HG03460 (cell line): ENCODE data around the gene ACIN1.
A peak's percentile ranks its signal among the peaks of the same experiment; 100 is the strongest.

Experiments used
- ATAC-seq: cut with Tn5 transposase; IDR thresholded peaks from one replicate; pipeline ENCODE4 v1.9.1; 2021; ENCODE audit not compliant: unreplicated experiment

The ACIN1 gene

DNA sequence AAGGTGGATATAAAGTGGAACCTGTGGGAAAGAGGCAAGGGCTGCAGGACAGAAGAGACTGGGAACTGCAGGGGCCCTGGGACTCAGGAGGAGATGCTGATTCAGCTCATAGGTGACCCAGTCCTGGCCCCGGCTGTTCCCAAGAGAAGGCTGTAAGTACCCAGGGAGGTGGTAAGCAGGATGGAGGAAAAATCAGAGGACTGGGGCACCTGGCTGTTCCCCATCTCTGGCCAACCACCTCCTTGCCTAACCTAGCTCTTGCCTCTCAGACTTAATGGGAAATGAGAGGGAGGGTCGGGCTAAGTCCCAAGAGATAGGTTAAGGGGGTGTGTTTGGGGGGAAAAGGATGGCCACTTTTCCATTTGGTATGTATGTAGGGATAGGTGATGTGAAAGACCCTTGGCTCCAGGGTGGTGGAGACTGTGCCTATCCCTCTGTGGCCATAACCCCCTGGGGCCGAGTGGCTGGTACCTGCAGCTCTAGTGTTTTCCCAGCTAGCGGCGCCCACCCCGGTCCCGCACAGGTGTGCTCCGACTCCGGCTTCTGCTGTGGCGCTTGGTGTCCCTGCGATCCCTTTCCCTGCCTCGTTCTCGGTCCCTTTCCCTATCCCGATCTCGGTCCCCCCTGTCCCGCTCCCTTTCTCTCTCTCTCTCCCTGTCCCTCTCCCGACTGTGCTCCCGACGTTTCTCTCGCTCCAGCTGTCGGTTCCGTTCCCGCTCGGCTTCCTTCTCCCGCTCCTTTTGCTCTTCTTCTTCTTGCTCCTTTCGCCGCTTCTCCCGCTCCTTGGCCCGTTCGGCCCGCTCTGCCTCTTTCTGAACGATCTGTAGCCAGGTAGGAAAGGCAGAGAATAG lies 36.1 kb downstream of the ACIN1 start:
- ATAC-seq: no peak

DNA sequence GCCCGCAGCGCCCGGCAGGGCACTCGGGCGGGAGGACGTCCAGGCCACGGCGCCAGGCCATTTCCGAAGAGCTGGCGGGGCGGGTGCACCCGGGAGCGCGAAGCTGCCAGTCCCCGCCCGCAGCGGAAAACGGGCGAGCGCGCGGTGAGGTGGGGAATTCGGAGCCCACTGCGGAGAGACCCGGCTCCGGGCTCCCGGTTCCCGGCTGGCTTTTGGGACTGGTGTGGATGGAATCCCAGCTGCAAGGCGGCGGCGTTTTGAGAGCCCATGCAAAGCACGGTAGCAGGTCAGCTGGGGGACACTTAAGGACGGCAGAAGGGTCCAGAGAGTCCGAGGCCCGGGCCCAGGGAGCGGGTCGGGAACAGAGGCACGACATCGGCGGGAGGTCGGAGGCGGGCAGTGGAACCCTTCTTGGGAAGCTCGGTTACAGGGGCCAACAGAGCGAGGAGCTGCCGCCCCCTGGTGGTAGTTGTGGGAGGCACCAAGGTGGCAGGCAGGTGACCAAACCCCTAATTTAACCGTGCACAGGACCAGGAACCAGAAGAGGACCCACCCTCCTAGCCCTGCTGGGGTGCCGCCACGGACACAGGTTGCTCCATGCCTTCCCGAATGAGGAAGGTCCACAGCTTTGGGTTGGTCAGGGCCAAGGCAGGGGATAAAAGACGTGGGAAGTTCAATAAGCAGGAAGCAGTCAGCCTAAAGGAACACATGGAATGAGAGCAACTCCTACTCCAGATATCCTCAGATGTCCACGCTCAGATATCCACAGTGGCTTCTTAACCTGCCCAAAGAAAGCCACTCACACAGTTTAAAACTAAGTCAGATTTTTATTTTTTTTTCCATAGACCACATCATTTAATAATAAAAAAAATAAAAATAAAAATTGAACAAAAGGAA lies 36.9 kb downstream of the ACIN1 start:
- peak; percentile 57 for ATAC-seq

DNA sequence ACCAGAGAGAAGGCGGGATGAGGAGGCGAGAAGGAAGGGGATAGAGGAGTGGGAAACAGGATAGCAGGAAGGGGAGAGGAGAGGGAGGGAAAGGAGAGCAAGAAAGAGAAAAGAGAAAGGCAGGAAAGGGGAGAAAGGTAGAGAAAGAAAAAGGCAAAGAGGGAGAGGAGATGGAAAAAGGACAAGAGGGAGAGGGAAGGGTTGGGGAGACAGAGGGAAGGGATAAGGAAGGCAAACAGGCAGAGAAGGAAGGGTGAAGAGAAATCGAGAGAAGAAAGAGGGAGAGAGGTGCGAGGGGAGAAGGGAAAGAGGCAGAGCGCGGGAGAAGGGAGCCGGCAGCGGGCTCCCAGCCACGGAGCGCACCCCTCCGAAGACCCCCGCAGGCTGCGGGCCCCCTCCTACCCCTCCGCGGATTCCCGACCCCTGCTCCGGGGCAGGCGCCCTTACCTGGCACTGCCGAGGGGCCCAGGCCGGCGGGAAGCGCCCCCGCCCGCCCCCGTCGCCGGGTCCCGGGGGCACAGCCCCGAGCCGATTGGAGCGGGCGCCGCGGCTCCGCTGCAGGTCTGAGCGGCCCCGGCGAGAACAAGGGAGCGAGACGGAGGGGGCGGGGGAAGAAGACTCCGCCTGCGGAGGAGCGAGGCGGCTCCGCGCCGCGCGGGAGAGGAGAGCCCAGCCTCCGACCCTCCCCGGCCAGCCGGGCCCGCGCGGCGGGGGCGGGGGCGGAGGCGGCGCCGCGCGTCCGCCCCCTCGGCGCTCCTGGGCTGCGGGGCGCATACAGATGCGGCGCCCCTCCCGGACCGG lies 37.8 kb downstream of the ACIN1 start, which contains the start of gene CDH24:
TSS of gene CDH24 (minus strand) at position 565 of the 801 bp plus-strand sequence. CDS start 1,787 bp downstream, outside the sequence.
- ATAC-seq: peak; percentile 40

DNA sequence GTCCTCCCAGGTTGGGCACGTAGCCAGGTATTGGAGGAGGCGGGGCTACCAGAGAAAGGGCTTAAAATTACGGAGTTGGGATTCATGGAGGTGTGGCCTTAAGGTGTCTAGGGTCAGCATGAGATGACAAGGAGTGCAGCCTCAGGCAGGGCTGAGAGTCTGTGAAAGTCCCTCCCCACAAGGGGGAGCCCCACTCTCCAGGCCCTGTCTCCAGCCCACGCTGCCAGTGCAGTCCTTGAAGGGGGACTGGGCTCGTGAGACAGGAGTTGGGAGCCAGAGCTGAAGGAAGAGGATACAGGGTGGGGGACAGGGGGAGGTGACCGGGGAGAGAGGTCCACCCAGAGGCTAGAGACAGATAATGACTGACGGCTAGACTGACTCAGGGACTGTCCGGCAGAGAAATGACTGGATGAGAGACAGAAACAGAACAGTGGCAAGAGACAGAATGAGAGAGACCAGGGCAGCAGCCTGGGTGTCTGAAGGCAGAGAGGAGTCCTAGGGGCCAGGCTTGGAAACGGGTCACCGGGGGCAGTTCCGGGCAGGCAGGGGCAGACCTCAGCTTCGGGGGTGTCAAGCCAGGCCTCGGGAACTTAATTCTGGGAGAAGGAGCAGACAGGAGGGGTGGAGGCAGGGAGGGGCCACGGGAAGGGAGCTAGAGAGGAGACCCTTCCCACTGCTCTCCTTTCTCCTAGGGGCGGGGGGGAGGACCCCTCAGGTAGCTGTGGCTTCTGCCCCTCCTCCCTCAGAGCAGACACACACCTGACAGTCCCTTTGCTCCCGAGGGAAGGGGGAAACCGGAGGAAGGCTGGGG lies 38.6 kb downstream of the ACIN1 start:
- peak; percentile 49 for ATAC-seq

DNA sequence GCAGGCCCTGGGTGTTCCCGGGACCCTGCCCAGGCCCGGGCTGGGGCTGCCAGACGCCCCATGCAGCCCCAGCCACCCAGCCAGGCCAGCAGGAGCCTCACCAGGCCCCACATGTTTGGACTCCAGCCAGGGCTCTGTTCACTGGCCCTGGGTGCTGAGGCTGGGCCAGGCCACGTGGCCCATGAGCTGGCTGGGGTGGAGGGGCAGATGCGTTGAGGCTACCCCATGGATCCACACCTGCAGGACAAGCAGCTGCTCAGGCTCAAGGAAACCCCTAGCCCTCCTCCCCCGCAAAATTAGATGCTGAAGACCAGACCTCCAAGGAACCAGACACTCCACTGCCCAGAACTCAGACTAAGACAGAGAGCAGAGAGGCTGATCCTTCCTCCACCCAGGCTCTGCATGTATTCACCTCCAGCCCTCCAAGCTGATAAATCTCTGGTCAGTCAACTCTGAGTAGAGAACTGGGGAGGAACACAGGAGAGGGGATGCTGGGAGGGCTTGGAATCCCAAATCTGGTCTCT lies 39.3 kb downstream of the ACIN1 start:
- no peak for ATAC-seq

DNA sequence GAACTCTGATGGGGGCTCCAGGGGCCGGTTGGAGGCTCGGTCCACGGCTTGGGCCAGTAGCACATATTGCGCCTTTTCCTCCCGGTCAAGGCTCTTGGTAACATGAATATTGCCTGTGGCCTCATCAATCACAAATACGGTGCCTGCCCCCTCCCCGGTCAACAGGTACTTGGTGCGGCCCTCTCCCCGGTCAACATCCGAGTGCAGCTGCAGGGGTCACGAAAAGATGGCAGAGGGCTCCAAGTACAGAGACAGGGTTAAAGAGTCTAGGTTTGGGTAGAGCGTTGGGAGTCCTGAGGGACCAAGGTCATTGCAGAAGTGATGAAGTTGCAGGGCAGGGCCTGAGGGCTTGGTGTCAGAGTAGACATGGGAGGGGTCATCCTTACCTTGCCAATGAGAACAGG lies 39.8 kb downstream of the ACIN1 start:
- ATAC-seq: no peak

DNA sequence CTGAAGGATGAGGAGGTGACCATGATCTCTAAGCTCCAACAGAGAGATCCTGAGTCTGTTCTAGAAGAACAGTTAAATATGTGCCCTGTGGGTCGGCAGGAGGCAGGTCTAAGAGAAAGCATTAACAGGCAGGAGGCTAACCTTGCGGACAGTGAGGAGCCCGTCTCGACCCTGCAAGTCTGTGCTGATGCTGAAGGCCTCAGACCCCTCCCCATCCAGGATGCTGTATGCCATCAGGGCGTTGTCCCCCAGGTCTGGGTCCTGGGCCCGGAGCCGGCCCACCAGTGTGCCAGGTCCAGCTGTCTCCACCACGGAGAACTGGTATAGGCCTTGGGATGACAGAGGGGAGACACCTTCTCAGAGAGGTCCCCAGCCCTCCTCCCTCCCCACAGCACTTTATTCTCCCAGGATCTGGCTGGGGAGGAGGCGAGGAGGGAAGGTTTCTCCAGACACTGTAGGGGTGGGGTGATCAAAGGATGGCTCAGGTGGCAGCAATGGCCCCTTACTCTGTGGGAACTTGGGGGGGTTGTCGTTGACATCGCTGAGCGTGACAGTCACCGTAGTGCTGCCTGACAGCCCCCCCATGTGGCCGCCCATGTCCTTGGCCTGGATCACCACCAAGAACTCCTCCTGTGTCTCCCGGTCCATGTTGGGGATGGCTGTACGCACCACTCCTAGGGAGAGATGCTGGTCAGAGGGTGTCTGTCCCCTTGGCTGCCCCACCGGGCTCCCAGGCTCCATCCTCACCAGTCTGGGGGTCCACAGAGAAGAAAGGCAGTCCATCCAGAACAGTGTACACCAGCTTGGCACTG lies 40.7 kb downstream of the ACIN1 start:
- ATAC-seq: no peak

DNA sequence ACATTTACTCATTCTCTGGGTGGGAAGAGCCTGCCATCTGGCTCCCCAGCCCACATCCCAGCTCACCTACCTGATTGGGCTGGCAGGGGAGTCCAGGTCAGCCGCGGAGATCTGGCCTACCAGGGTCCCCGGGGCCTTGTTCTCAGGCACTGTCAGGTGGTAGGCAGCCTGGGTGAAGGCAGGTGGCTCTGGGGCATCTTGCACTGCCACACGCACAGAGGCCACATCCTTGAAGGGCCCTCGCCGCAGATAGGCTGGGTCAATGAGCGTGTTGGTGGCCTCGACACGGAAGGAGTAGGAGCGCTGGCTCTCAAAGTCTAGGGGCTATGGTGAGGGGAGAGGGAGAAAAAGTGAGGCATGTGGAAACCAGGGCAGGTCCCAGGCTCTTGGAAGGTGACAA lies 41.5 kb downstream of the ACIN1 start:
- ATAC-seq: no peak

DNA sequence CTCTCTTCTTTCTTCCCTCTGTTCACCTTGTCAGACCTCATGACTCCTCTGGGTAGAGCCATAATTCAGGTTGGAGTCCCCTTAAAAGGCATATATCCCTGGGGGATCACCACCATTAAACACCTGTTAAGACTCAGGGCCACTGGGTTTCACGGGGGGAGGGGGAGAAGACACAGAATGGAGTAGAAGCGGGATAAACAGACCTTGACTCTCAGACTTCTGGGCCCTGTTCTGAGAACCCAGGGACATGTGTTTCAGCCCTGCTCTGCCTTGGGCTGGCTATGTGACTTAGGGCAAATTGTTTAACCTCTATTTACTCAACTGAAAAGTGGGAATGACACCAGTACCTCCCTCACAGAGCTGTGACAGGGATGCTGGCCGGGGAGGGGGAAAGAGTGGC lies 42.3 kb downstream of the ACIN1 start:
- no peak for ATAC-seq

DNA sequence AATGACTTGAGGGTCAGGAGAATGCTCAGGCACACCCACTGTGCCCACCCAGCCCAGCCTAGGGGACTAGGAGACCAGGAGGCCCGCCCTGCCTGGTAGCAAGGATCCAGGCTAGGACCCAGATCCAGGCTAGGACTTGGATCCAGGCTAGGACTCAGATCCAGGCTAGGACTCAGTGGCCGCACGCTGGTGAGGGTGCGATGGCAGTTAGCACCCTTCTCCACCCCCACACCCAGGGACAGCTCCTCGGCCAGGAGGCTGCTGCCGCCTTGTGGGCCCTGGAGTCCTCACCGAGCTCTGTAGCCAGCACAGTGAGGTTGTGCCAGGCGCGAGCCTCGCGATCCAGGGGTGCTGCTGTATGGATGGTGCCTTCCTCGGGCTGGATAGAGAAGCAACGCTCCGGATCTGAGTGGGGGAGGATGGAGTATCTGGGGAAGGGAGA lies 42.7 kb downstream of the ACIN1 start:
- ATAC-seq: no peak

DNA sequence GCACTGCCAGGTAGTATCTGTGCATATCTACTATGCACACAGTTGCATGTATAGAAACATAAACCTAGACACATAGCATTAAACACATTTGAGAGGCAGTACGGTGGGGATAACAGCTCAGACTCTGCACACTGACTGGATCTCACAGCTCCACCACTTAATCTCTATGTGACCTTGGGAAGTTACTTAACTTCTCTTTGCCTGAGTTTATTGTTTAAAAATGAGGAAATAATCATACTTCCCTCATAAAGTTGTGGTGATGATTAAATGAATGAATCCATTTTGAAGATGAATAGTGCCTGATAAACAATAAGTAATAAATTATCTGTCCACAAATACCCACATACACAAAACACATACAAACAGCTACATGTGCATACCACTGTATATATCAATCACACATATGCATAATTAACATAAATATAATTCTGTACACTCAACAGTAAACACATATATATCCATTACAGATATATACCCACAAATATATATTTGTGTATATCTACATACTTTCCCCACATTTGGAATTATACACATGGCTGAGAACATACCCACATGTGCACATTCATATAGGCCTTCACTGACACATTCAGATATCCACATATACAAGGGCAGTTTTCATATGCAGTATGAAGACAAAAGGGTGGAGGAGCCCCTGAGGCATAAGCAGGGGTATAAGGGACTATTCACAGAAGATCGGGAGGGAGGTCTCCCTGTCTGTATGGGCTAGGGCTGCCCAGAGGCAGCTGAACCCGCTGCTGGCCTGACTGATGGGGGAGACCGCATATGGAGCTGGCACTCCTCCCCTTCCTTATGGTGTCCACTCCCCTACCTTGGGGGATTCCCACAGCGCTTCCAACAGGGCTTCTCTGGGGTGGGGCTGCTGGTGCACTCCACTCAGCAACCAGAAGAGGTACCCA lies 43.5 kb downstream of the ACIN1 start:
- ATAC-seq: no peak

DNA sequence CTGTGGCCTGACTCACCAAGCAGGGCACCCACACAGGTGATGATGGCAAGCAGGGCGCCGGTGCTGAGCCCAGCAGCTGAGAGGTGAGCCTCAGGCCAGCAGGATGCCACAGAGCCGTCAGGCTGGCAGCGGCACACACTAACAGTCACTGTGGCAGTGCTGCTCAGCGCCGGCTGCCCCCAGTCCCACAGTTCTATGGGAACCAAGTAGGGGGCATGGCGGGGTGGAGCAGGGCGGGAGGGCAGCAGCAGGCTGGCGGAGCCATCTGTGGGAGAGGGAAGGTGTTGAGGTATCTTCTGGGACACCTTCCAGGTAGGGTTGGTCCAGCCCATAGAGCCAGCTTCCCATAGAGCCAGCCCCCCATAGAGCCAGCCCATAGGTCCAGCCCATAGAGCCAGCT lies 45.9 kb downstream of the ACIN1 start:
- no peak for ATAC-seq

DNA sequence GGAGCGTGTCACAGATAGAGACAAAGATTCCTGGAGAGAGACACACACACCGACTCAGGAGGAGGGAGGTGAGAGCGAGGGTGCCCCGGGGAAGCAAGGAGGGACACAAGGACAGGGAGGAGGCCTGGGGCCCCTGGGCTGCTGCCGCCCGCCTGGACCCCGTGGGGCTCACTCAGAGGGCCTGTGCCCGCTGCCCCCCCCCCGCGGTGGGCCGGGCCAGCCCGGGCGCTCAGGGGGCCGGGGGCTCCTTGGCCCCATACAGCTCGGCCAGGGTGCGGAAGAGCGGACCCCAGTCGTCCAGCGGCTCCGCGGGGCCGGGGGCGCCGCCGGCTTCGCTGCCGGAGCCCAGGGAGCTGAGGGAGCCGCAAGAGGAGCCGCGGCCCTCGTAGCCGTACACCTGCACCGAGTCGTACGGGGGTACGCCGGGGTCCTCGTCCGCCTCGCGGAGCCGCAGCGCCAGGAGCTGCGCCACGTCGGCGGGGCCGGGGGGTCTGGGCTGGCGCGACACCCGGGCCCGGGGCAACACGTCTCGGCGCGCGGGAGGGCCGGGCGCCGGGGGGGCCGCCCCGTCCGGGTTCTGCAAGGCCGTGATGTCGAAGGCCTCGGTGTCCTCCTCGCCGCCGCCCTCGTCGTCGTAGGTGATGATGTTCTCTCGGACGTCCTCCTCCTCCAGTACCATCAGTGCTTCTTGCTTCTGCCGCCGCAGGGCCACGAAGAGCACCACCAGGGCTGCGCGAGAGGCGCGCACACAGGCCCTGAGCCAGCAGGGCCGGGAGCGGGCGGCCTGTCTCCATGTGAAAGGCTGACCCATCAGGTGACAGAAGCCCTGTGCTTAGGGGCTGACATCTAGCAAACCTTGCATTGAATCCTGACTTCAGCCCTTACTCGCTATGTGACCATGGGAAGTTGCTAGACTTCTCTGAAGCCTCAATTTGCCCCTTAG lies 46.9 kb downstream of the ACIN1 start:
- ATAC-seq: no peak

DNA sequence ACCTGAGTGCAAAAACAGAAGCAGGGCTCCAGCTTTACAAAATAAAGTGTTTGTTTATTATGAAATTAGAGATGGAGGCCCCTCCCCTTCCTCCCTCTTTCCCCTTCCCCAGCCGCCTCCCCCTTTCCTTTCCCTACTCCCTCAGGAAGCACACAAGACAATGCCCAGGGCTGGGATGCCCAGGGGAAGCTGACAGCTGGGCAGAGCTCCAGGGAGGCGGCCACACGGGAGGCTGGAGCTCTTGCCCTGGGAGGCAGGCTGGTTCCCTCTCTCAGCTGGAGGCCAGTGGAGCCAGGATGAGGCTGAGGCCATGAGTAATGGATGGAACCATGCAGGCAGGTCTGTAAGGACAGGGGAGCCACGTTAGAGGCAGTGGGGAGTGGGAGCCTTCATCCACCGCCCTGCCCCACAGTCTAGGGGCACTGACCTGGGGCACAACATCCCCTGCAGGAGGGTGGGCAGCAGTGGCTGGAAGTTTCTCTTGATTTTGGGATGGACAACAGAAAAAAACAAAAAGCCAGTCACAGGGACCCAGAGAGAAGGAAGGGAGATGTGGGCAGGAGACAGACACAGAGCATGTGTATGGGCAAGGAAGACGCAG lies 47.8 kb downstream of the ACIN1 start:
- ATAC-seq: no peak

DNA sequence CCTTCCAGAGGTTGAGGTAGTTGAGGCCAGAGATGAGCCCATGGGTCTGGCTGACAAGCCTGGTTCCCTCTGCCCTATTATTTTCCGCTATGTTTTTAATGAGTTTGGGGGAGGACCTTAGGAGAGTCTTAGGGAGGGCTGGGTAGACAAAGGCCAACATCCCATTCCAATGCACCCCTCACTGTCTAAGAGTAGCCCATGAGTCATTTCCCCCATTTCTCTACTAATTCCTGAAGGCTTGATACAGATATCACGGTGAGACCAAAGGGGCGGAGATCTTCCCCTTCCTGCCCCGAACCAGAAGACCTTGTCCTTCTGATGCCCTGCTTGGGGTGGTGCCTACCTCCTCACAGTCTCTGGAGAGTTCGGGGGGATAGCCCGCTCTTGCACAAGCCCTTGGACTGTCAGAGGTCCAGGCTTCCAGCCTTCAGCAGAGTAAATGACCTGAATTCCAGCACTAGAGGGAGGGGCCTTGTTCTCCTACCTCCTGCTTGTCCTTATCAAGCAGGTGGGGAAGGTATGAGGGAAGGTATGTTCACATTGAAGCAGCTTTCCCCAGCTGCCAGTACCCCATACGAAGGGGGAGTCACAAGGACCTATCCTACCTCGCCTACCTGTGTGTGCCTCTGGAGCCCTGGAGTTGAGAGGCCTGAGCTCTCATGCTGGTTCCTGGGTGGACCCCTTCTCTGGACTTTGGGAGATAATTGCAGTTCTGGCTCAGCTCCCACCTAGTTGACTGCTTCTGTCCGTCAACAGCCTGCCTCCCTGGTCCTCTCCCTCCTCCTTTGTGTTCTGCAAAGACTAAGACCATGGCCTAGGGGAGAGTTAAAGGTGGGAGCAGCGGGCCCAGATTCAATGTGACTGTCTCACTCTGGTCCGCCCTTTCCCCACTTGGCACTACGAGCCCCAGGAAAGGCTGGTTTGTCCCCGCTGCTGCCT lies 49.2 kb downstream of the ACIN1 start:
- ATAC-seq: no peak
